Activated T-helper 17 cell treated with anti-CD3 and anti-CD28 coated beads, Interleukin-2, amount 50 U/mL, for 72 hours (primary cell): ENCODE measurements around the gene PERM1. TPM values are rescaled to one million over a fixed set of nuclear protein-coding genes. Genes with fewer than 3 reads are reported as not detected.
A peak's percentile ranks its signal among the peaks of the same experiment; 100 is the strongest.

Source experiments
- ATAC-seq: fragments of 150-1000 bp; cut with Tn5 transposase; replicated peaks from 2 replicates; pipeline ENCODE4 v1.10.0; 2021; ENCODE audit warnings: mild to moderate bottlenecking, moderate library complexity
- H3K27ac Mint-ChIP-seq: one replicate; pipeline ENCODE4 v1.8.0; 2022; ENCODE audit warnings: mixed read lengths
- H3K27me3 Mint-ChIP-seq: one replicate; pipeline ENCODE4 v1.8.0; 2022; ENCODE audit warnings: mixed read lengths
- H3K36me3 Mint-ChIP-seq: one replicate; pipeline ENCODE4 v1.8.0; 2022; ENCODE audit warnings: low read depth, mild to moderate bottlenecking, mixed read lengths
- H3K4me1 Mint-ChIP-seq: one replicate; pipeline ENCODE4 v1.8.0; 2022; ENCODE audit warnings: mixed read lengths
- H3K4me3 Mint-ChIP-seq: one replicate; pipeline ENCODE4 v1.8.0; 2022; ENCODE audit warnings: mild to moderate bottlenecking, mixed read lengths
- H3K9me3 Mint-ChIP-seq: one replicate; pipeline ENCODE4 v1.8.0; 2022; ENCODE audit warnings: mixed read lengths
- total RNA-seq, 2 donors: library from RNA; stranded (reverse); gene quantifications; one replicate each; pipeline ENCODE4 v1.2.3, GENCODE V29; 2022

The PERM1 gene
- total RNA-seq, 2 donors from 2014 or later = not detected

DNA sequence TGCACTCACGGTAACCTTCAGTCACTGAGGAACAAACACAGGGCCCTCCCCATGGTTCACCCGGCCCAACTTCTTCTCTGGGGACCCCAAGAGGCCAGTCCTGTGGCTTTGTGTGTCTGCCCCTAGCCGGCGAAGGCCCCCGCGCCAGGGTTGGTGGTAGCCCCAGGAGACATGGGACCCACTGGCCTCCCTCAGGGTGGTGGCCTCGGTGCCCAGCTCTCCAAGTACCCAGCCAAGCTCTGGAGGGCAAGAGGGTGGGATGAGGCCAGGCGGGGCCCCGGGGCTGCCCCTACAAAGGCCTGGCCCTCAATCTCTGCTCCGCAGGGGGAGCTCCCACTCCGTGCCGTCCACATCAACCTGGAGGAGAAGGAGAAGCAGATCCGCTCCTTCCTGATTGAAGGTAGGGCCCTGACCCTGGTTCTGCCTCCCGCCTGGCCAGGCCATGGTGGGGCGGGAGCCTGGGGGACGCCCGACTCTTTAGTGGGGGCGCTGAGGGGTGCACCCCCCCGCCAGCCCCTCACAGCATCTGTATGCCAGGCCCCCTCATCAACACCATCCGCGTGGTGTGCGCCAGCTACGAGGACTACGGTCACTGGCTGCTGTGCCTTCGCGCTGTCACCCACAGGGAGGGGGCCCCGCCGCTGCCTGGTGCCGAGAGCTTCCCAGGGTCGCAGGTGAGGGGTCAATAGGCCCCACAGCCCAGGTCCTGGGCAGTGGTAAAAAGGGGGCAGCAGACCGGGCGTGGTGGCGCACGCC, 10.0 kb downstream of the PERM1 start:
- Mint-ChIP-seq H3K27ac (no peak overlapping the region), H3K36me3 (no peaks in the 10 kb centered on the region), H3K27me3 (peaks cover 4% of the 10 kb centered on the region), H3K4me1 (peaks cover 6% of the 10 kb centered on the region), H3K9me3 (no peaks in the 10 kb centered on the region), H3K4me3 (no peak overlapping the region)
- no peak for ATAC-seq

DNA sequence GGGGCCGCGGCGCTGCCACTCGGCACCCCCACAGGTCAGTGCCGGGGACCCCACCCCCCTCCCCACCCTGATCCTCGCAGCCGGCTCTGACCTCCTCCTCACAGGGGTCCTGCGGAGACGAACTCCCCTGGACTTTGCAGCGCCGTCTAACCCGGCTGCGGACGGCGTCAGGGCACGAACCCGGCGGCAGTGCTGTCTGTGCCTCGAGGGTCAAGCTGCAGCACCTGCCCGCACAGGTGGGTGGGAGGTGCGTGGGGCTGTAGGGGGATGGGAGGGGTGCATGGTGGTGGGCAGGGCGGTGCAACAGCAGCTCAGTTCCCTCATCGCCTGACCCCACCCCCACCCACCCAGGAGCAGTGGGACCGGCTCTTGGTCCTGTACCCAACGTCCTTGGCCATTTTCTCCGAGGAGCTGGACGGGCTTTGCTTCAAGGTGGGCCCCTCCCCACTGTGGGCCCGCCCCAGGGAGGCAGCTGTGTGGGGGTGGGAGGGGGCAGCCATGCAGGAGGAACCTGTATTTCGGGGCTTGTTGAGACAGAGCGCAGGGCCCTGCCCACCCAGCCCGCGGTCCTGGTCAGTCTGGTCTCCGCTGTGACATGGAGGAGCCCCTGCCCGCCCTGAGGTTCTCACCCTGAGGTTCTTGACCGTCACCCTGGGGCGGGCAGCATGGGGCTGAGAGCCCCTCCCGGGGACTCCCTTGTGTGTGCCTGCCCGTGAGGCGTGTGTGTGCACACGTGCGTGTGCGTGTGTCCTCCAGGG, 10.7 kb downstream of the PERM1 start:
- peaks cover 4% of the 10 kb centered on the region for H3K27me3 Mint-ChIP-seq
- no peaks in the 10 kb centered on the region for H3K36me3 Mint-ChIP-seq
- H3K9me3 Mint-ChIP-seq = no peaks in the 10 kb centered on the region
- H3K4me3 Mint-ChIP-seq = no peak overlapping the region
- H3K4me1 Mint-ChIP-seq = peaks cover 6% of the 10 kb centered on the region
- no peak overlapping the region for H3K27ac Mint-ChIP-seq
- no peak for ATAC-seq

DNA sequence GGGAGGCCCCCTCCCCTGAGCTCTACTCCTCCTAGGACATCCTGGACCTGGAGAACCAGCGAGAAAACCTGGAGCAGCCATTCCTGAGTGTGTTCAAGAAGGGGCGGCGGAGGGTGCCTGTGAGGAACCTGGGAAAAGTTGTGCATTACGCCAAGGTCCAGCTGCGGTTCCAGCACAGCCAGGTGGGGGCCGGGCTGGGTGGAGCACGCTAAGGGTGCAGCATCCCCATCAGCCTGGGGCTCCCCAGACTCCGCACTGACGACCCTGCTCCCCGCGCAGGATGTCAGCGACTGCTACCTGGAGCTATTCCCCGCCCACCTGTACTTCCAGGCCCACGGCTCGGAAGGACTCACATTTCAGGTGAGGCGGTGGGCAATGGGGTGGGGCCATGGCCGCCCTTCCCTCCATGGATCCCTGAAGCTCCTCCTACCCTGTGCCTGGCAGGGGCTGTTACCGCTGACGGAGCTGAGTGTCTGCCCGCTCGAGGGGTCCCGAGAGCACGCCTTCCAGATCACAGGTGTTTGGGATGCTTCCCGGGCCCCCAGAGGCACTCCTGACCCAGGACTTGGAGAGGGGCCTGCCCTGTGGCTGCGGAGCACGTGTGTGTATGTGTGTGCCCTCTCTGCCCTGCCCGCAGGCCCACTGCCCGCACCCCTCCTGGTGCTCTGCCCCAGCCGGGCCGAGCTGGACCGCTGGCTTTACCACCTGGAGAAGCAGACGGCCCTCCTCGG, 11.5 kb downstream of the PERM1 start:
- H3K27ac Mint-ChIP-seq = no peak overlapping the region
- H3K27me3 Mint-ChIP-seq = no peaks in the 10 kb centered on the region
- H3K9me3 Mint-ChIP-seq = no peaks in the 10 kb centered on the region
- no peak for ATAC-seq
- no peak overlapping the region for H3K4me3 Mint-ChIP-seq
- no peaks in the 10 kb centered on the region for H3K4me1 Mint-ChIP-seq
- H3K36me3 Mint-ChIP-seq = no peaks in the 10 kb centered on the region

DNA sequence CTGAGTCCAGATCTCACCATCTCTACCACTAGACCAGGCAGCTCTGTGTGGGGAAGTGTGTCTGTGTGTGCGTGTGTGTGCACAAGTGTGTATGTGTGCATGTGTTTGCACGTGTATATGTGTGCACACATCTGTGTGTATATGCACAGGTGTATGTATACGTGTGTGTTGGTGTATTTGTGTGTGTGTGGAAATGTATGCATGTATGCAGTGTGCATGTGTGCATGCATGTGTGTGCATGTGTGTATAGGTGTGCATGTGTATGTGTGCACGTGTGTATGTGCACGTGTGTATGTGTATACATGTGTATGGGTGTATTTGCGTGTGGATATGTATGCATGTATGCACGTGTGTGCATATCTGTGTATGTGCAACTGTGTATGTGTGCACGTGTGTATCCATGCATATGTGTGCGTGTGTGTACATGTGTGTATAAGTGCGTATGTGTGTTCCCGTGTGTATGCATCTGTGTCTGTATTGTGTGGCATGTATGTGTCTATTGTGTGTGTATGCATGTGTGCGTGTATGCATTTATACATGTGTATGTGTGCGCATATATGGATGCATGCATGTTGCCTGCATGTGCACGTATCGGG, 12.5 kb downstream of the PERM1 start:
- no peak overlapping the region for H3K27ac Mint-ChIP-seq
- no peak for ATAC-seq
- no peak overlapping the region for H3K4me3 Mint-ChIP-seq
- H3K9me3 Mint-ChIP-seq = no peaks in the 10 kb centered on the region
- H3K4me1 Mint-ChIP-seq = no peaks in the 10 kb centered on the region
- H3K27me3 Mint-ChIP-seq = no peaks in the 10 kb centered on the region
- H3K36me3 Mint-ChIP-seq = no peaks in the 10 kb centered on the region

DNA sequence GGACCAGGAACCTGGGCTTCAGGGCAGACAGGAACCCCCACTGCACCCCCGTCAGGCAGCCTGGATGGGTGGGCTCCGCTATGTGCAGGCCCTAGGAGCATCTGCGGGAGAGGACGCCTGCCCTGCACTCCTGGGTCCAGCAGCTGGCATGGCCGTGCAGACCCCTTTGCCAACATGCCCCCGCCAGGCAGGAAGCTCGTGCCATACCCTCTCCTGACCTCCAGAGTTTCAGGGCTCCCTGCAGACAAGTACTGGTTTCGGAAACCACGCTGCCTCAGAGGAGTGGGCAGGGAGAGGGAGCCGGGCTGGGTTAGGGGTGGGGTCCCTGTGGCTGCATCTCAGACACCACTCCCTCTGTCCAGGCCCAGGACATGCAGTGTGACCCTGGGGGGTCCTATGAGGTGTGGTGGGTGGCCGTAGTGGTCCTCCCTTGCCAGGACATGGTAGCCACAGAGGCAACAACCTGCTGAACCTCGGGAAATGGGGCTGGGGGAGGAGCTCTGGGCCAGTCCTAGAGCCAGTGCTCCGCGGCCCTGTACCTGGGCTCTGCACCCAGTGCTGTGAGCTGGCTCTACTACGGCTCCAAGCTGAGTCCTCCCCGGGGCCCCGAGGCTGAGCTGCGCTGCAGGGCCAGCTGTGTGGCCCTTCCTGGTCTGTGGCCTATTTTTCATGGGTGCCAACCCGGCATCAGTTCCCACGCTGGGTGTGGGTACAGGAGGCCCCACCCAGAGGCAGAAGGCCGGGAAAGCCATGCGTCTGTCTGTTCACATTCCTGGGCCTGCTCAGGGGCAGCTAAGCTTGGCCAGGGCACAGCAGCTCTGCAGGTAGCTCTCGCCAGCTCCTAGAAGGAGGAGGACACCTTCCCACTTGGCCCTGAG, 14.2 kb downstream of the PERM1 start:
- no peak for ATAC-seq
- Mint-ChIP-seq H3K4me1 (no peaks in the 10 kb centered on the region), H3K9me3 (no peaks in the 10 kb centered on the region), H3K36me3 (peaks cover 6% of the 10 kb centered on the region), H3K27ac (no peak overlapping the region), H3K4me3 (no peak overlapping the region), H3K27me3 (no peaks in the 10 kb centered on the region)

DNA sequence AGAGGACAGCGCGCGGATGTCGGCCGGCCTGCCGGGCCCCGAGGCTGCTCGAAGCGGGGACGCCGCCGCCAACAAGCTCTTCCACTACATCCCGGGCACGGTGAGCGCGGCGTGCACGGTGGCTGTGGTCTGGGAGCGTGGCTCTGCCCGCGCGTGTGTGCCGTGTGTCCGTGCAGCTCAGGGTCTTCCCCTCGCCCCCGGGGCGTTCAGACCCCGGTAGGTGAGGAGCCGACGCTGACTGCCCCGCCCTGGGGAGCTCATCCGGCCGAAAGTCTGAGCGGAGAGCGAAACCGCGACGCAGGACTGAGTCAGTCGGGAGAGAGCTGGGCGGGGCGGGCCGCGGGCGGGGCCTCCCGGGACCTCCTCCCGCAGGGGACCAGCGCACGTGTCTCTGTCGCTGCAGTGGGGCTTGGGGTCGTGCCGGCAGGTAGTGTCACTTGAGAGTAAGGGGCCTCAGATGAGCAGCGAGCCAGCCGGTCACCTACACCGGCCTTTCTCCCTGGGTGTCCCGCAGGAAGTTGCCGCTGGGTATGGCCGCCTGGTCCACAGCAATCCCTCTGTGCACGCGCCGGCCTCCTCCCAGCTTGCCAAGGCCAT, 15.1 kb downstream of the PERM1 start:
- Mint-ChIP-seq H3K27me3 (no peaks in the 10 kb centered on the region), H3K9me3 (no peaks in the 10 kb centered on the region), H3K4me1 (no peaks in the 10 kb centered on the region), H3K4me3 (peak overlapping the region; percentile 65), H3K36me3 (peaks cover 6% of the 10 kb centered on the region), H3K27ac (no peak overlapping the region)
- peak; percentile 93 for ATAC-seq

DNA sequence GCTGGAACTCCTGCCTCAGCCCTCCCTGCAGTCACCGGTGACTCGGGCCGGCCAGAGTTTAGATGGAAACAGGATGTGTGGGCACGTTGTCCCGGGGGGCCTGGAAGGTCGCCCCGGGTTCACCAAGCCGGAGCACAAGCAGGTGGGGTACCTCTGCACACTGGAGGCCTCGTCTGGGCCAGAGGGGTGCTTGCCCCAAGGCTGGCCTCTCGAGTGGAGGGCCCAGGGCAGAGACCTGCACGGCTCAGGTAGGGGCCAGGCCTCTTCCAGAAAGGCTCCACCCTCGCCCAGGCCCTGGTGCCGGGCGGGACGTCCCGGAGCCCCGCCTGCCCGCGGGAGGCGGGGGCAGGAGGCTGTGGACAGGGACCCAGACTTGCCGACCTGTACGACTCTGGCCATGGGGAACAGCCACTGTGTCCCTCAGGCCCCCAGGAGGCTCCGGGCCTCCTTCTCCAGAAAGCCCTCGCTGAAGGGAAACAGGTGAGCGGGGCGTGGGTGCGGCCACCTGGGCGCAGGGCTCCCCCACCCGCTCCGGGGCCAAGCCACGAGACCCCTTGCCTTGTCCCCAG, 15.7 kb downstream of the PERM1 start, which contains the start of gene PLEKHN1:
Gene PLEKHN1, plus strand, starts transcription at position 348 of the 569 bp plus-strand sequence. Its CDS starts 50 bp downstream, at position 398.
- H3K4me1 Mint-ChIP-seq = no peaks in the 10 kb centered on the region
- no peak within 1 kb of the TSS for H3K27ac Mint-ChIP-seq
- peak within 1 kb of the TSS; percentile 65 for H3K4me3 Mint-ChIP-seq
- no peaks in the 10 kb centered on the region for H3K27me3 Mint-ChIP-seq
- peaks cover 6% of the 10 kb centered on the region for H3K36me3 Mint-ChIP-seq
- peak; percentile 82 for ATAC-seq
- no peaks in the 10 kb centered on the region for H3K9me3 Mint-ChIP-seq

DNA sequence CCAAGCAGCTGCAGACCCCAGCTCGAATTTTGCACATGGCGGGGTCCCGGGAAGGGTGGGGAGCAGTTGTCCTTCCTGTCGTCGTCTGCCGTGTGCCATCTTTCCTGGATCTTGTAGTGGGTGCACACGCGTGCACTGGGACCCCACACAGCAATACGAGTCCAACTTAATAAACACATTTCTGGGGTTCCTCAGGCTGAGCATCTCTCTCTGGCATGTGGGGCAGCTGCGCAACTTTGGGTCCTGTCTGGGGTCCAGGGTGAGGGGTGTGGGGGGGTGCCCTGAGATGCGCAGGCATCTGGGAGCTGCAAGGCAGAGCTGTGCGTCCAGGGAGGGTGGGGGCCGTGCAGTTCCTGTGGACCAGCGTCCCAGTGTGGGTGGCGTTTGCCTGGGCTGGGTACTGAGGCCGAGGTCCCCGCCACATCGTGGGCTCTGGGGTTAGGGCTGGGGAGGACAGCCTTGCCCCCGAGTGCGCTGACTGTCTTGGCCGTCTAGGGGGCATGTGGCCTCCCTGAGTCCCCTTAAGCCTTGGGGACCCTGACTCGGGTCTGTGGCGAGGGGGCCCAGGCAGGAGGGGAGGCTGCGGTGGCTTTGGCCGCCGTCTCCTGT, 16.3 kb downstream of the PERM1 start:
- Mint-ChIP-seq H3K27ac (no peak overlapping the region), H3K27me3 (no peaks in the 10 kb centered on the region), H3K4me1 (no peaks in the 10 kb centered on the region), H3K9me3 (no peaks in the 10 kb centered on the region), H3K36me3 (peaks cover 6% of the 10 kb centered on the region), H3K4me3 (peak overlapping the region; percentile 45)
- no peak for ATAC-seq

DNA sequence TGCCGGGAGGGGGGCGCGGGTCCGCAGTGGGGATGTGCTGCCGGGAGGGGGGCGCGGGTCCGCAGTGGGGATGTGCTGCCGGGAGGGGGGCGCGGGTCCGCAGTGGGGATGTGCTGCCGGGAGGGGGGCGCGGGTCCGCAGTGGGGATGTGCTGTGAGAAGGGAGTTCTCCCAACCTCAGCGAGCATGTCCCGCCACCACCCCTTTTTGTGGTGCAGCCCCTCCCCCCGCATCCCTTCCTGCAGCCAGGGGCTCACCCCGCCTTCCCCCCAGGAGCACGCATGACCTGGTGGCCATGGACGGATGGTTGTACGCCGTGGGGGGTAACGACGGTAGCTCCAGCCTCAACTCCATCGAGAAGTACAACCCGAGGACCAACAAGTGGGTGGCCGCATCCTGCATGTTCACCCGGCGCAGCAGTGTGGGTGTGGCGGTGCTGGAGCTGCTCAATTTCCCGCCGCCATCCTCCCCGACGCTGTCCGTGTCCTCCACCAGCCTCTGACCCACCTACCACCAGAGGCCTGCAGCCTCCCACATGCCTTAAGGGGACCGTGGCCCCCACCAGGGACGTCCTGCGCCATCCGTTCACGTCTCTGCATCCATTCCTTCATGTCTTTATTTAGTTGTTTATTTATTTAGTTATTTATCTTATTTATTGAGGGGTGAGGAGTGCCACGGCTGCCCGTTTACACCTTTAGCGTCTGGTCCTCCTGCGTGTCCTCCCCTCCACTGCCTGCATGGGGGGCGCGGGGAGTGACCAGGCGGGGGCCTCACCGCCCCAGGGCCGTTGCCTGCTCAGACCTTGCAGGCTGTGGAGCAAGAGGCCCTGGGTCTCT, 17.0 kb downstream of the PERM1 start:
- peak overlapping the region; percentile 45 for H3K4me3 Mint-ChIP-seq
- ATAC-seq = no peak
- no peaks in the 10 kb centered on the region for H3K4me1 Mint-ChIP-seq
- no peaks in the 10 kb centered on the region for H3K27me3 Mint-ChIP-seq
- H3K27ac Mint-ChIP-seq = no peak overlapping the region
- no peaks in the 10 kb centered on the region for H3K9me3 Mint-ChIP-seq
- H3K36me3 Mint-ChIP-seq = peaks cover 6% of the 10 kb centered on the region

DNA sequence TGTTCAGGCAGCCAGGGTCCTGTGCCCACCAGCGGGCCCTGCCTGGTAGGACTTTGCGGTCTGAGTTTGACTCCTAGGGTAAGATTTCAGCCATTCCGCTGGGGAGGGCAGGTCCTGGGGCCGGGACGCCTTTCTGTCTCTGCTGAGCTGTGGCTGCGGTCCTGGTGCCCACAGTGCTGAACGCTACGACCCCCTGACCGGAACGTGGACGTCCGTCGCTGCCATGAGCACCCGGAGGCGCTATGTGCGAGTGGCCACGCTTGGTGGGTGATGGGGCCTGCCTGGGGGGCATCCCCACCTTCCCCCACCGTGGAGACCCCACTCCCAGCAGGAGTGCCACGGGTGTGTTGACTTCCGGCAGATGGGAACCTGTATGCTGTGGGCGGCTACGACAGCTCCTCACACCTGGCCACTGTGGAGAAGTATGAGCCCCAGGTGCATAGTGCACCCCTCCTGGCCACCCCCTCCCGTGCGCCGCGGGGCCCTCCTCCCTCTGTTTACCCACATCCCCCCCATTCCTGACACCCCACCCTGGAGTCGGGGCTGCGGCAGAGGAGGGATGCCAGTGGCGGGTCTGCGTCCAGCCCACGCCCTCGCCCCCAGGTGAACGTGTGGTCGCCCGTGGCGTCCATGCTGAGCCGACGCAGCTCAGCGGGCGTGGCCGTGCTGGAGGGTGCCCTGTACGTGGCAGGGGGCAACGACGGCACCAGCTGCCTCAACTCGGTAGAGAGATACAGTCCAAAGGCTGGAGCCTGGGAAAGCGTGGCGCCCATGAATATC, 18.0 kb downstream of the PERM1 start:
- H3K4me3 Mint-ChIP-seq = no peak overlapping the region
- ATAC-seq = no peak

DNA sequence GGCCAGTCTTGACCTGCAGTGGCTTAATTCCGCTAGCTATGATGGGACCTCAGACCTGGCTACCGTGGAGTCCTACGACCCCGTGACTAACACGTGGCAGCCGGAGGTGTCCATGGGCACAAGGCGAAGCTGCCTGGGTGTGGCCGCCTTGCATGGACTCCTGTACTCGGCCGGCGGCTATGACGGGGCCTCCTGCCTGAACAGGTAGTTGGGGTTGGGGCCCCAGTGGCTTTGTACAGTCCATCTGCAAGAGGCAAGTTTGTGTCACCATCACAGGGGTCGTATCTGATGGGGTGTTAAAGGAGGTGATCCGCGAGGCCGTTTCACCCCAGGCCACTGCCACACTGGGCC, 18.6 kb downstream of the PERM1 start:
- no peak for ATAC-seq
- Mint-ChIP-seq H3K4me1 (no peaks in the 10 kb centered on the region), H3K4me3 (no peak overlapping the region), H3K27ac (no peak overlapping the region), H3K36me3 (peaks cover 9% of the 10 kb centered on the region), H3K9me3 (no peaks in the 10 kb centered on the region), H3K27me3 (no peaks in the 10 kb centered on the region)

More for the DNA sequence above, 18.0 kb downstream of the PERM1 start:
- peaks cover 6% of the 10 kb centered on the region for H3K36me3 Mint-ChIP-seq
- H3K27ac Mint-ChIP-seq = no peak overlapping the region
- no peaks in the 10 kb centered on the region for H3K9me3 Mint-ChIP-seq
- H3K27me3 Mint-ChIP-seq = no peaks in the 10 kb centered on the region
- no peaks in the 10 kb centered on the region for H3K4me1 Mint-ChIP-seq
